AG04449 (cell line): ENCODE results near the gene WRAP73.

Source experiments
- CTCF ChIA-PET: fragments of 350-600 bp; formaldehyde crosslinking; extraction: SDS; loops from one replicate; lab custom pipeline; 2021; ENCODE audit warnings: antibody characterized with exemption; lab: Yijun Ruan, JAX
- POLR2A ChIA-PET: fragments of 400-600, 350-600 bp; formaldehyde crosslinking; extraction: SDS; loops from one replicate; lab custom pipeline; 2020; ENCODE audit warnings: antibody characterized with exemption, inconsistent platforms; lab: Yijun Ruan, JAX
- DNase-seq: peaks from one replicate; pipeline ENCODE4 v3.0.0-alpha.2; 2010; ENCODE audit warnings: low read depth, low spot score
- H3K4me3 ChIP-seq: 2 replicates; pipeline ENCODE4 v1.5.1; 2011; ENCODE audit warnings: low read depth, mild to moderate bottlenecking, control low read depth, low read length
- CTCF ChIP-seq: IDR thresholded peaks from one replicate; pipeline ENCODE4 v1.5.1; 2011; ENCODE audit warnings: mild to moderate bottlenecking, moderate library complexity, low read length, control low read depth, inconsistent platforms; ENCODE audit not compliant: insufficient read depth; ENCODE audit errors: missing control alignments

The WRAP73 gene

DNA sequence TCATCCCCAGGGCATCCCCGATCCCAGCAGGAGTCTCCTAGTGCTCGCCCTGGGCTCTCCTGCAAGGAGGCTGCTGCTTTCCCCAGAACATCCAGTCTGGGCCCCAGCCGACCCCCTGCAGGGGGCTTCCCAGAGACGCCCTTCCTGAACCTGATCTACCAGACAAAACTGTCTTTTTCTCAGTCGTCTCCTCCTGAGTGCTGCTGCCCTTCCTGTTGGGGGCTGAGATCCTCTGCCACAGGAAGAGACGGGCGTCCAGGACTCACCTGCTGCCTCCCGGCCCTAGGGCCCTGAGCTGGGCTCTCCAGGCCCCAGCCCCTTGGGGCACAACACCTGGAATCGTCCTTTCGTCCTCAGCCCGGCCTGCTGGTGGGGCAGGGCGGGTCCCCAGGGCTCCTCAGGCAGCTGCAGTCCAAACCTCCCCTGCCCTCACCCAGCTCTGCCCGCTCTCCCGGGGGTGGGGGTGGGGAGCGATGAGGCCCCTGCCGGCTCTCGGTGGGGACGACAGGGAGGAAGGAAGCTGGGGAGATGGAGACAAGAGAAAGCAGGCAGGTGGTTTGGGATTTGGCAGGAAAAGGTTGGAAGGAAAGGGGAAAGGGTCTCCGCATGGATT lies 39.3 kb upstream of the WRAP73 start:
- no peak overlapping the region for H3K4me3 ChIP-seq
- DNase-seq, result no peak
- TF ChIP-seq CTCF, result no peak
- ChIA-PET CTCF (interaction anchor here (0.7 kb wide), 1 partner anchor 9 kb away, joined by 4 read pairs; no protein-coding TSS in a partner anchor), POLR2A (no interaction called here)

GRCh38 chr1:3688356-3689137 lies 38.6 kb upstream of the WRAP73 start:
- no peak for TF ChIP-seq CTCF
- POLR2A ChIA-PET, result no interaction called here
- H3K4me3 ChIP-seq, result no peak overlapping the region
- CTCF ChIA-PET, result interaction anchor here (0.7 to 0.9 kb wide), 2 partner anchors 8 to 16 kb away, joined by 3 to 4 read pairs; no protein-coding TSS in a partner anchor
- DNase-seq, result no peak

GRCh38 chr1:3687504-3687903 lies 37.6 kb upstream of the WRAP73 start:
- no peak for TF ChIP-seq CTCF
- ChIA-PET POLR2A (no interaction called here), CTCF (interaction anchor here (0.9 to 1.2 kb wide), 2 partner anchors 9 to 15 kb away, joined by 3 read pairs; no protein-coding TSS in a partner anchor)
- DNase-seq, result no peak
- H3K4me3 ChIP-seq, result no peak overlapping the region

GRCh38 chr1:3685906-3686305 lies 36.0 kb upstream of the WRAP73 start:
- no peak for TF ChIP-seq CTCF
- POLR2A ChIA-PET, result no interaction called here
- CTCF ChIA-PET, result interaction anchor here (1.3 kb wide), 1 partner anchor 9 kb away, joined by 4 read pairs; no protein-coding TSS in a partner anchor
- no peak overlapping the region for H3K4me3 ChIP-seq
- no peak for DNase-seq

DNA sequence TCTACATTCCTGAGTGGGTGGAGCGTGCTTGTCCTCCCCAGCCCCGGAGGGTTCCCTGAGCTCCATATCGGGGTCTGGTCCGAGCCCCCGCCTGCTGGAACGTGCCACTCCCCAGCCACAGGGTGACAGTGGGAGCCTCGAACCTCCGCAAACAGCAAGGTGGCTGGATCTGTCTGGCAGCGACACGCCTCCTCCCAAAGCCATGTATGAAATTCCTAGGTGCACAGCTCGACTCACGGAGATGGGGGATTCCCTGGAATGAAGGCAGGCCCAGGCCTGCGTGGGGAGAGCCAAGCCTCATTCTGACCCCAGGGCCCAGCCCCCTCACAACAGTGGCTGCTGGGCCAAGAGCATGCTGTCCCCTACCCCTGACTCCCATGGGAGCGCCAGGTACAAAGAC lies 35.3 kb upstream of the WRAP73 start:
- ChIA-PET CTCF (no interaction called here), POLR2A (no interaction called here)
- no peak for DNase-seq
- no peak overlapping the region for H3K4me3 ChIP-seq
- TF ChIP-seq CTCF, result no peak

DNA sequence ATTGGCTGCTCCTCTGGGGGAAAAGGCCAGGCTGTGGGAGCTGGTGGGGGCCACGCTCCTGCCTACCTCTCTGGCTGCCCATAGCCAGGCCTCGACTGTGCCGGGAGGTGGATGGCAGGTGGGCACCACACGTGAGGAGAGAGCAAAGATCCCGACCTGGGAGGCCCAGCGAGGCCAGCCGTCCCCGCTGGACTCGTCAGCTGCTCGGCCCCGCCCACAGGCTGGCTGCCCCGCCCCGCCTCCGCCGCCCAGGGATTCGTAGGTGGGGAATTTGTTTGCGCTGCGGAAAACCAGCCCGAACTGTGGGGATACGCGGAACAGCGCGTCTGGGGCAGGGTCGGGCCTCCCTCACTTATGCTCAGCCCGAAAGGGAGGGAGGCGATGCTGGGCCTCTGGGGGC lies 34.1 kb upstream of the WRAP73 start:
- no peak for DNase-seq
- no peak for TF ChIP-seq CTCF
- CTCF ChIA-PET, result no interaction called here
- POLR2A ChIA-PET, result no interaction called here
- H3K4me3 ChIP-seq, result no peak overlapping the region
